ENCODE data around the gene ADD1. TPM values are rescaled to one million over a fixed set of nuclear protein-coding genes. Genes with fewer than 3 reads are reported as not detected.

ADD1 gene
- polyA plus RNA-seq, 3 donors = 76.1 to 122 (median 103) TPM

GRCh38 chr4:2817701-2818350 lies 25.8 kb upstream of the ADD1 start:
- H3K27me3 ChIP-seq (ENCODE audit: control insufficient read depth in 2 of 2, insufficient read depth in 2 of 2, low read length in 2 of 2) = no peaks in the 10 kb centered on the region
- no peak overlapping the region for H3K27ac ChIP-seq (ENCODE audit: low read depth in 1 of 2, low read length in 2 of 2)
- H3K4me1 Mint-ChIP-seq = peaks cover 59% of the 10 kb centered on the region
- peak overlapping the region; percentile 60 to 87 for H3K4me3 Mint-ChIP-seq
- peaks cover 0 to under 1% (median 0%) of the 10 kb centered on the region in 7 donors for H3K9me3 Mint-ChIP-seq
- H3K4me1 ChIP-seq (ENCODE audit: control insufficient read depth in 1 of 2, insufficient read depth in 2 of 2, low read length in 2 of 2) = peaks cover 53 to 60% of the 10 kb centered on the region in 2 donors
- no peak for TF ChIP-seq CTCF (IDR thresholded peaks at IDR 0.05)
- peaks cover 99% of the 10 kb centered on the region for H4K20me1 ChIP-seq (ENCODE audit: insufficient read depth, low read length)
- peaks cover 0 to 7% (median 2%) of the 10 kb centered on the region in 3 donors for H3K27me3 Mint-ChIP-seq (ENCODE audit: low read depth in 3 of 3)
- no peak overlapping the region for H2AFZ ChIP-seq (ENCODE audit: insufficient read depth, low read depth, low read length, poor library complexity, severe bottlenecking)
- intact Hi-C loops (cut with micrococcal nuclease) = no loop called here
- H3K36me3 ChIP-seq (replicated peaks in 1 of 2; ENCODE audit: control insufficient read depth in 1 of 2, insufficient read depth in 2 of 2, low read length in 2 of 2) = peaks cover 59 to 63% of the 10 kb centered on the region in 2 donors
- H3K9me3 ChIP-seq (replicated peaks in 1 of 2; ENCODE audit: control insufficient read depth in 1 of 2, insufficient read depth in 1 of 2, low read length in 2 of 2) = no peaks in the 10 kb centered on the region
- H3K79me2 ChIP-seq (ENCODE audit: insufficient read depth, low read length) = peaks cover 94% of the 10 kb centered on the region
- peak overlapping the region; percentile 41 for H3K4me2 ChIP-seq (replicated peaks; ENCODE audit: extremely low read depth, low read length, poor library complexity, severe bottlenecking)
- 15% methylated on average over 65 of the region's 65 CpGs for WGBS (ENCODE audit: insufficient coverage)
- H3K36me3 Mint-ChIP-seq = peaks cover 72 to 83% of the 10 kb centered on the region in 2 donors
- no peak for DNase-seq
- H3K4me3 ChIP-seq (replicated peaks in 1 of 3; ENCODE audit: low read depth in 2 of 3, low read length in 3 of 3) = peak overlapping the region in 2 of 3 experiments; percentile 9 to 58
- H3K9ac ChIP-seq (ENCODE audit: insufficient read depth, low read length, poor library complexity, severe bottlenecking) = no peak overlapping the region
- H3K27ac Mint-ChIP-seq = no peak overlapping the region

DNA sequence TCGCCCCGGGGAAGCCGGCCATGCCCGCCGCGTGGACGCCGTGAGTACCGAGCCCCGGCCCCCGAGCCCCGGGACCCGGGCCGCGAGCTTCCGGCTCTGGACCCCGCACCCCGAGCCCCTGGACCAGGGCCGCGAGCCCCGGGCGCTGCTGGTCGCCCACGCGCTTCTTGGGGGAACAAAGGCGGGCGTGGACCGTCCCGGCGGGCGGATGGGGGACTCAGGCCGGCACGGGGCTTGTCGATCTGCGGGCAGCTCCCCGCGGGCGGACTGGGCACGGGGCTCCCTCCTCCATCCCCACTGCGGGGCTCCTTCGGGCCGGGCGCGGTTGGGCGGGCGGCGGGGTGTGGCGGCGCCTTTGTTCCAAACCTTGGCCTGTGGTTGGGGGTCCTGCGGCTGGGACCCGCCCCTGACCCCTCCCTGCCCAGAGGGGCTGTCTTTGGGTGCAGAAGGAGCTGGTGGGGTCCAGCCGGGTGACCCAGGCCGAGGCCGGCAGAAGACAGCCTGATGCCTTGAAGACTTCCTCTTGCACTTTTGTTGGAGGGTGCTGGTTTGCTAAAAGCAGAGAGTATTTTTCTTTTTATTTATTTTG lies 25.2 kb upstream of the ADD1 start:
- H3K4me1 Mint-ChIP-seq = peaks cover 53% of the 10 kb centered on the region
- H3K4me2 ChIP-seq (replicated peaks; ENCODE audit: extremely low read depth, low read length, poor library complexity, severe bottlenecking) = peak overlapping the region; percentile 41
- peaks cover 99% of the 10 kb centered on the region for H4K20me1 ChIP-seq (ENCODE audit: insufficient read depth, low read length)
- peaks cover 62 to 66% of the 10 kb centered on the region in 2 donors for H3K36me3 ChIP-seq (replicated peaks in 1 of 2; ENCODE audit: control insufficient read depth in 1 of 2, insufficient read depth in 2 of 2, low read length in 2 of 2)
- no peak overlapping the region for H3K27ac Mint-ChIP-seq
- H3K9me3 Mint-ChIP-seq = no peaks in the 10 kb centered on the region
- H2AFZ ChIP-seq (ENCODE audit: insufficient read depth, low read depth, low read length, poor library complexity, severe bottlenecking) = no peak overlapping the region
- H3K9ac ChIP-seq (ENCODE audit: insufficient read depth, low read length, poor library complexity, severe bottlenecking) = no peak overlapping the region
- no peak overlapping the region for H3K4me3 Mint-ChIP-seq
- peaks cover 47 to 54% of the 10 kb centered on the region in 2 donors for H3K4me1 ChIP-seq (ENCODE audit: control insufficient read depth in 1 of 2, insufficient read depth in 2 of 2, low read length in 2 of 2)
- H3K27me3 Mint-ChIP-seq (ENCODE audit: low read depth in 3 of 3) = peaks cover 0 to 7% (median 2%) of the 10 kb centered on the region in 3 donors
- H3K27ac ChIP-seq (ENCODE audit: low read depth in 1 of 2, low read length in 2 of 2) = no peak overlapping the region
- H3K36me3 Mint-ChIP-seq = peaks cover 71 to 83% of the 10 kb centered on the region in 2 donors
- H3K4me3 ChIP-seq (replicated peaks in 1 of 3; ENCODE audit: low read depth in 2 of 3, low read length in 3 of 3) = peak overlapping the region in 1 of 3 experiments; percentile 20
- H3K79me2 ChIP-seq (ENCODE audit: insufficient read depth, low read length) = peaks cover 94% of the 10 kb centered on the region
- no peak for DNase-seq
- no peak for TF ChIP-seq CTCF (IDR thresholded peaks at IDR 0.05)
- no peaks in the 10 kb centered on the region for H3K9me3 ChIP-seq (replicated peaks in 1 of 2; ENCODE audit: control insufficient read depth in 1 of 2, insufficient read depth in 1 of 2, low read length in 2 of 2)
- 2% methylated on average over 49 of the region's 54 CpGs for WGBS (ENCODE audit: insufficient coverage)
- H3K27me3 ChIP-seq (ENCODE audit: control insufficient read depth in 2 of 2, insufficient read depth in 2 of 2, low read length in 2 of 2) = no peaks in the 10 kb centered on the region
- intact Hi-C loops (cut with micrococcal nuclease) = no loop called here
